ENCODE measurements around the gene PPP1R1B.

The PPP1R1B gene

DNA sequence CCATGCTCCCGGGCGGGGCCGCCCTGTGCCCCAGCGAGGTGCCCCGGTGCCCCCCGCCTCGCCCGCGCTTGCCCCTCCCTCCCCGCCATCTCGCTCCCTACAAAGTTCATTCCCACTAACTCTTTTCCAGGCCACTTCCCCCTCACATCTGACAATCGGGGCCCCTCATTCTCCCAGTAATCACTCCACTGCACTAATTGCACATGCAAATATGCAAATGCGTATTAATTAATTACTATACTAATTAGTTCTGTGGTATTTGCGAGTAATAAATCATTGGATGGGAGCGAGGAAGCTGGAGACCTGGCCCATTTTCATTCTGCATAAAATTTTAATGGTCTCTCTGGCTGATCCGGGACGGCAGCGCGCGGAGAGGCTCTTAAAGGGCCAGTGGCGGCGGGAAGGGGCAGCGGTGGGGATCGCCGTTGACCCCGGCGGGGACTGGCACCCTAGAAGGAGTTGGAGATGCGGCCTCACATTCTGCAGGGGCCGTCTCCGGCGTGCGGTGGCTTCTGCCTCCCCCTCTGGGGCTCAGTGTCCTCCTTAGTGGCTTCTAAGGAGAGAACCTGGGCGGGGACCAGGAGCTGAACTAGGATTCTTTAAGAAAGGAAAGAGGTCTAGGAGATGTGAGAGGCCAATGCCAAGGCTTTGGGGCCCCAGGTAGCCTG, 8.4 kb upstream of the PPP1R1B start:
- Histone ChIP-seq H3K36me3 (no peaks in the 10 kb centered on the region), H3K9me3 (replicated peaks in 1 of 11) (no peaks in the 10 kb centered on the region), H3K4me2 (peak overlapping the region; percentile 86 to 98 (median 95)), H3K9ac (peak overlapping the region; percentile 70 to 84 (median 82)), H3K27ac (peak overlapping the region in 10 of 11 experiments; percentile 75 to 87 (median 80); a peak in 19 of 22 replicates), H3K27me3 (peaks cover 0 to 12% (median 0%) of the 10 kb centered on the region in 11 experiments; a peak in 2 of 22 replicates), H3K4me3 (peak overlapping the region; percentile 58 to 72 (median 63)), H3K4me1 (peaks cover 14 to 48% (median 40%) of the 10 kb centered on the region in 10 experiments), H4K20me1 (no peaks in the 10 kb centered on the region)
- TF ChIP-seq Cebpa-rat (IDR thresholded peaks at IDR 0.05), result no peak

DNA sequence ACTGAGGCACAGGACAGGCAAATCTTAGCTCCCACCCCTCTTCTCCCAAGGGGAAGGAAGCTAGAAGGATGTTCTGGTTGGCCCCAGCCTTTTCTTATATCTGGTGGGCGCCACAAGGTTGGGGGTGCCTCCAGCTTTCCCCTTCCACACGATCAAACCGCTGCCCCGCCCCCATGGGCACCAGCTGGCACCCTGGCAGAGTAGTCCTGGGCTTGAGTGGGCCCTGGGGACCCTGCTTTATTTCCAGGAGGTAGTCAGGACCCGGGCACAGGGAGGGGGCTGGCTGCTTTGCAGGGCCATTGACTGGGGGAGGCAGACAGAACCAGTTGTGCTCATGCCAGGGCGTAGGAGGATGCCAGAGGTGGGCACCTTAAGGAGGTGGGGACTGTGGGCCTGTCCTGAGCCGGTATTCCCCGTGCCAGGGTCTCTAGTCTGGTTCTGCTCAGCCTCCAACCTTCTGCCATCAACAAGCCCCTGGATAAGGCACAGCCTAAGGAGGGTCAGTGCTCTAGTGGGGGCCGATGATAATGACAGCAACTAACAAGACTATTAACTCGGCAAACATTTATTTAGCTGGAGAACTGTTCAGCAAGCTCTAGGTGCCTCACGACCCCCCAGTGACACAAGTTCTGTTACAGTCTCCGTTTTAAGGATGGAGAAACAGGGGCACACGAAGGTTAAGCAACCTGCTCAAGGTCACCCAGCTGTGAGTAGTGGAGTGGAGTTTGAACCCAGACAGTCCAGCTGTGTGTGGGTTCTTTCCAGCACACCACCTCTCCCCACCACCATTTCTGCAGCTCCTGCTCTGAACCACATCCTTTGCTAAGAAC, 7.6 kb upstream of the PPP1R1B start:
- Histone ChIP-seq H4K20me1 (no peaks in the 10 kb centered on the region; a peak in 1 of 22 replicates), H3K9ac (peak overlapping the region in 10 of 11 experiments; percentile 70 to 84 (median 82); a peak in 17 of 22 replicates), H3K4me1 (peaks cover 14 to 54% (median 42%) of the 10 kb centered on the region in 10 experiments), H3K4me2 (peak overlapping the region; percentile 86 to 98 (median 95)), H3K36me3 (no peaks in the 10 kb centered on the region), H3K4me3 (peak overlapping the region; percentile 58 to 72 (median 63); a peak in 17 of 20 replicates), H3K27me3 (peaks cover 0 to 12% (median 0%) of the 10 kb centered on the region in 11 experiments; a peak in 2 of 22 replicates), H3K27ac (peak overlapping the region in 5 of 11 experiments; percentile 76 to 86 (median 81); a peak in 11 of 22 replicates), H3K9me3 (replicated peaks in 1 of 11) (no peaks in the 10 kb centered on the region)
- no peak for TF ChIP-seq Cebpa-rat (IDR thresholded peaks at IDR 0.05)

DNA sequence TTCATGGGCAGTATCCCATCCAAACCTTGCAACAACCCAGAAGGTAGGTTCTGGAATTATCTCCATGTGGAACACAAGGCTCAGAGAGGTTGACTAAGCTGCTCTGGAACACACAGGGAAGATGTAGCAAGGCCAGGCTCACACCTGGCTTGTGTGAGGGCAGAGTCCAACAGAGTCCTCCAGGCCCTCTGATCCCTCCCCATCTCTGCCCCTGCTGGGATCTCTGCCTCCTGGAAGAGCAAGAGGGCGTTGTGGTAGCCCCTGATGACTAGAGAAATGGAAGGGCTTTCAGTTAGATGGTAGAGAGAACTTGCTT, 7.0 kb upstream of the PPP1R1B start:
- Histone ChIP-seq H3K36me3 (no peaks in the 10 kb centered on the region), H3K9me3 (replicated peaks in 1 of 11) (no peaks in the 10 kb centered on the region), H3K4me3 (no peak overlapping the region), H3K9ac (0 out of 22 replicates have a peak overlapping the region, but pooled peaks of 1 of the 11 experiments have one; percentile 32), H3K27me3 (peaks cover 0 to 12% (median 0%) of the 10 kb centered on the region in 11 experiments; a peak in 5 of 22 replicates), H3K4me2 (peak overlapping the region in 7 of 11 experiments; percentile 86 to 97 (median 95); a peak in 14 of 22 replicates), H4K20me1 (no peaks in the 10 kb centered on the region; a peak in 1 of 22 replicates), H3K4me1 (peaks cover 14 to 54% (median 42%) of the 10 kb centered on the region in 10 experiments), H3K27ac (no peak overlapping the region)
- TF ChIP-seq Cebpa-rat (IDR thresholded peaks at IDR 0.05), result no peak

DNA sequence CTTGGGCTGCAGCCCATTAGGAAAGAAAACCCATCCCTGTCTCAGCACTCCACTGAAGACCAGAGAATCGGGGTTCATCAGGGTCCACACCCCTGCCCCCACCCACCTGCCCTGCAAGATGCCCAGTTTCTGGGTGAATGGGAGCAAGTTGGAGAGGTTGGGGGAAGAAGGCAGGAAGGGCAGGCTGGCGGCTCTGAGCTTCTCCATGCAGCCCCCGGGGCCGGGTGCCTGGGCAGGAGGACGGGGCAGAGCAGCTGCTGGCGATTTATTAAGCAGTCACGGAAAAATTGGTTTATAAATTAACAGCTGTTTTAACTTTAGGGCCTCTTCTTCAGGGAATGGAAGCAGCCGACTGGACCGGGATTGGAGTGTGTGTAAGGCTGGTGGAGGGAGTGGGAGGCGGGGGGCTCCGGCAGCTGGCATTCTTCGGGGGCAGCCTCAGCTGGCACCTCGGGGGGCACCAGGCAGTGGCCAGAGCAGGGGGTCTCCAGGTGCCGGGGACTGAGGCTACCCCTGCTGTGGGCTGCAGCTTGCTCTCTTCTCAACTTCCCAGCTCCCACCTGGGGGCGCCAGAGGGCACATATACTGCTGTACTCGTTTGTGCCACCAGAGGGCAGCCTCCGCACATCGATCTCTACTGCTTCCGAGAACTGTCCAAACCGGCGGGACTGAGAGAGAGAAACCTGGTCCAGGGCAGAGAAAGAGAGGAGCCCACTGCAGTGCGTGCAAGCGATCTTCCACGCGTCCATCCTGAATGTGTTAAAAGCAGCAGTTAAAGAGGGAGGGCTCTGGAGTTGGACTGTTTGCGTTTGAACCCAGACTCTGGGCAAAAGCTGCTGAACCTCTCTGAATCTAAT, 5.0 kb upstream of the PPP1R1B start:
- no peaks in the 10 kb centered on the region for H3K36me3 ChIP-seq
- H3K4me1 ChIP-seq, result peaks cover 14 to 55% (median 42%) of the 10 kb centered on the region in 10 experiments
- H3K9ac ChIP-seq, result peak overlapping the region in 3 of 11 experiments; percentile 10 to 31 (median 27); a peak in 3 of 22 replicates
- H3K4me2 ChIP-seq, result peak overlapping the region; percentile 27 to 67 (median 47)
- H4K20me1 ChIP-seq, result no peaks in the 10 kb centered on the region; a peak in 1 of 22 replicates
- H3K27me3 ChIP-seq, result peaks cover 8 to 27% (median 14%) of the 10 kb centered on the region in 11 experiments
- no peak overlapping the region for H3K4me3 ChIP-seq
- H3K9me3 ChIP-seq (replicated peaks in 1 of 11), result no peaks in the 10 kb centered on the region
- TF ChIP-seq Cebpa-rat (IDR thresholded peaks at IDR 0.05), result no peak
- no peak overlapping the region for H3K27ac ChIP-seq

DNA sequence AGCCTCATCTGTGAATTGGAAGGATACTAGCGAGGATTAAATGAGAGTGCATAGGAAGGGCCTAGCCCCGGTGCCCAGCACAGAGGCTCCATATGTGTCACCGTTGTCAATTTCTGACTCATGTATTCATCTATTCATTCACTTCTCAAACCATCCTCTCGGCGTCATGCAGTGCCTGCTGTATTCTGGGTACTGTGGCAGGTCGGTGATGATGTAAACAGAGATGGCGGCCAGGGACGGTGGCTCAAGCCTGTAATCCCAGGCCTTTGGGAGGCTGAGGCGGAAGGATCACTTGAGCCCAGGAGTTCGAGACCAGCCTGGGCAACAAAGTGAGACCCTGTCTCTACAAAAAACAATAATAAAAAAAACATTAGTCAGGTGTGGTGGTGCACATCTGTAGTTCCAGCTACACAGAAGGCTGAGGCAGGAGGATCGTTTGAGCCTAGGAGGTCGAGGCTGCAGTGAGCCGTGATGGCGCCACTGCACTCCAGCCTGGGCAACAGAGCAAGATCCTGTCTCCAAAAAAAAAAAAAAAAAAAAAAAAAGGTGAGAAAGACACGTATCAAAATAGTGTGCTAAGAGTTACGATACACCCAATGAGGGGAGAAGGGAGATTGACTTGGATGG, 4.3 kb upstream of the PPP1R1B start:
- peaks cover 15 to 35% (median 21%) of the 10 kb centered on the region in 11 experiments for H3K27me3 ChIP-seq
- H3K9ac ChIP-seq, result no peak overlapping the region

DNA sequence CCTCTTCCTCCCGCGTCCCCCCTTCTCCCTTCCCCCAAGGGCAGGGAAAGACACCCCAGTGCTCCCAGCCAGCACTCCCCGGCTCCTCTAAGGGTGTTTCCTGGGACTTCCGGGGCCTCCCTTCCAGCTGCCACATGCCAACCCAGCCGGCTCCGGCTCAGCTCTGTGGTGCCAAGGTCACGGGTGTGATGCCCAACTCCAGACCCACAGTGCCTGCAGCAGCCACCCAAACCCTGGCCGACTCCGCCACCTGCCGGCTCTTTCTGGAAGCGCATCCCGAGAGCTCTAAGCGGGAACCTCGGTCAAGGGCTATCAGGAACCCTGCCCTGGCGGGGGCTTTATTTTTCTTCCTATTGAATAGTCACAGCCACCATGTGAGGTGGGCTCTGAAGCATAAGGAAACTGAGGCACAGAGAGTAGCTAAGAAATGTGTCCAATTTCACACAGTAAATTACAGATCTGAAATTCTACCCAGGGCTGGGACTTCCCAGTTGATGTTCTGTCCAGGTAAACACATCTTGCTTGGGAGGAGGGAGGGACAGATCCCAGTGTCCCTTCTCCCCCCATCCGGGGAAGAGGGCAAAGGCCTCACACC, 3.3 kb upstream of the PPP1R1B start:
- H3K4me2 ChIP-seq, result peak overlapping the region; percentile 23 to 75 (median 56); a peak in 20 of 22 replicates
- no peaks in the 10 kb centered on the region; a peak in 2 of 22 replicates for H4K20me1 ChIP-seq
- no peak overlapping the region for H3K4me3 ChIP-seq
- H3K27me3 ChIP-seq, result peaks cover 20 to 41% (median 26%) of the 10 kb centered on the region in 11 experiments
- H3K36me3 ChIP-seq, result no peaks in the 10 kb centered on the region
- peaks cover 13 to 59% (median 44%) of the 10 kb centered on the region in 10 experiments for H3K4me1 ChIP-seq
- H3K9me3 ChIP-seq (replicated peaks in 1 of 11), result no peaks in the 10 kb centered on the region
- H3K9ac ChIP-seq, result no peak overlapping the region
- no peak for TF ChIP-seq Cebpa-rat (IDR thresholded peaks at IDR 0.05)
- 0 out of 22 replicates have a peak overlapping the region, but pooled peaks of 1 of the 11 experiments have one; percentile 14 for H3K27ac ChIP-seq

More for the DNA sequence above, 4.3 kb upstream of the PPP1R1B start:
- no peak overlapping the region for H3K27ac ChIP-seq
- no peak for TF ChIP-seq Cebpa-rat (IDR thresholded peaks at IDR 0.05)
- H4K20me1 ChIP-seq, result no peaks in the 10 kb centered on the region; a peak in 1 of 22 replicates
- H3K4me3 ChIP-seq, result no peak overlapping the region
- no peaks in the 10 kb centered on the region for H3K36me3 ChIP-seq
- H3K4me1 ChIP-seq, result peaks cover 14 to 54% (median 41%) of the 10 kb centered on the region in 10 experiments
- H3K4me2 ChIP-seq, result peak overlapping the region; percentile 27 to 67 (median 47); a peak in 21 of 22 replicates
- no peaks in the 10 kb centered on the region for H3K9me3 ChIP-seq (replicated peaks in 1 of 11)

DNA sequence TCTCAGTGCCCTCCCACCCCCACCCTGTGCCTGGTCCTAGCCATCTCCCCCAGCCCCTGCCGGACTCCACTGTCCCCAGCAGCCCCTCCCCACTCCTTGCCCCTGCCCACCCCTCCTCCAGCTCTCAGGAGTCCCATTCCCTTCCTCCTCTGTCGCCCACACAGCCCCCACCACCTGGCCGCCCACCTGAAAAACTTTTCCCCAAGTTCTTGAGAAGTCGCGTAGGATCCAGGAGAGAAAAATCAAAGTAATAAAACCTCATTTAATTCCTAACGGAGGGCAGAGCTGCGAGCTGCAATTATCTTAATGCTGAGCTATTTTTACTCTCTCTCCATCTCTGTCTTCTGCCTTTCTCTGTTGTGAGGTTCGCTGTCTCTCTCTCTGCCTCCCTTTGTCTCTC, 2.4 kb upstream of the PPP1R1B start:
- no peak overlapping the region for H3K9ac ChIP-seq
- peaks cover 20 to 36% (median 26%) of the 10 kb centered on the region in 11 experiments for H3K27me3 ChIP-seq
- H3K4me2 ChIP-seq, result no peak overlapping the region
- H4K20me1 ChIP-seq, result no peaks in the 10 kb centered on the region; a peak in 2 of 22 replicates
- H3K27ac ChIP-seq, result no peak overlapping the region
- TF ChIP-seq Cebpa-rat (IDR thresholded peaks at IDR 0.05), result no peak
- H3K36me3 ChIP-seq, result no peaks in the 10 kb centered on the region
- no peak overlapping the region for H3K4me3 ChIP-seq
- H3K4me1 ChIP-seq, result peaks cover 6 to 59% (median 44%) of the 10 kb centered on the region in 10 experiments; a peak in 19 of 20 replicates
- H3K9me3 ChIP-seq (replicated peaks in 1 of 11), result no peaks in the 10 kb centered on the region
